Measurements from ENCODE around the gene NAA40. TPM values are rescaled to one million over a fixed set of nuclear protein-coding genes. Genes with fewer than 3 reads are reported as not detected.

NAA40 gene
- polyA plus RNA-seq, 1 experiment = 17.4 TPM

- ChIA-PET CTCF (interaction anchor here (0.6 to 4.5 kb wide), 8 partner anchors 11 to 302 kb away, joined by 3 to 154 read pairs (median 4); no protein-coding TSS in a partner anchor), POLR2A (no interaction called here)
- Histone ChIP-seq H3K4me3 (ENCODE audit: low read depth, low read length) (no peak overlapping the region), H3K27ac (ENCODE audit: low read depth, low read length) (no peak overlapping the region), H3K27me3 (ENCODE audit: control insufficient read depth, insufficient read depth, low read length) (no peaks in the 10 kb centered on the region), H3K9me3 (ENCODE audit: control insufficient read depth, insufficient read depth, low read length) (no peaks in the 10 kb centered on the region; the same call in 1 of the 2 replicates)
- no peak for TF ChIP-seq CTCF (IDR thresholded peaks at IDR 0.05; ENCODE audit: low read depth, low read length)
- DNase-seq (ENCODE audit: low read depth, low spot score) = no peak
Observed at GRCh38 chr11:64001484-64002420, 63.0 kb downstream of the NAA40 start.

- CTCF ChIA-PET = interaction anchor here (1.3 kb wide), 1 partner anchor 144 kb away, joined by 6 read pairs; no protein-coding TSS in a partner anchor
- POLR2A ChIA-PET = no interaction called here
- Histone ChIP-seq H3K4me3 (ENCODE audit: low read depth, low read length) (no peak overlapping the region), H3K27ac (ENCODE audit: low read depth, low read length) (no peak overlapping the region), H3K27me3 (ENCODE audit: control insufficient read depth, insufficient read depth, low read length) (no peaks in the 10 kb centered on the region), H3K9me3 (ENCODE audit: control insufficient read depth, insufficient read depth, low read length) (no peaks in the 10 kb centered on the region; the same call in 1 of the 2 replicates)
- DNase-seq (ENCODE audit: low read depth, low spot score) = no peak
- TF ChIP-seq CTCF (IDR thresholded peaks at IDR 0.05; ENCODE audit: low read depth, low read length) = no peak
Observed at GRCh38 chr11:64003807-64004589, 65.2 kb downstream of the NAA40 start.

GRCh38 chr11:64004590-64004984 is 65.8 kb downstream of the NAA40 start:
- no peaks in the 10 kb centered on the region for H3K27me3 ChIP-seq (ENCODE audit: control insufficient read depth, insufficient read depth, low read length)
- no peak overlapping the region for H3K4me3 ChIP-seq (ENCODE audit: low read depth, low read length)
- no peak for DNase-seq (ENCODE audit: low read depth, low spot score)
- peaks cover 5% of the 10 kb centered on the region; the same call in 1 of the 2 replicates for H3K9me3 ChIP-seq (ENCODE audit: control insufficient read depth, insufficient read depth, low read length)
- no peak for TF ChIP-seq CTCF (IDR thresholded peaks at IDR 0.05; ENCODE audit: low read depth, low read length)
- ChIA-PET POLR2A (no interaction called here), CTCF (interaction anchor here (1.3 to 1.8 kb wide), 2 partner anchors 143 to 145 kb away, joined by 5 to 6 read pairs; no protein-coding TSS in a partner anchor)
- H3K27ac ChIP-seq (ENCODE audit: low read depth, low read length) = no peak overlapping the region

- no peak overlapping the region for H3K27ac ChIP-seq (ENCODE audit: low read depth, low read length)
- ChIA-PET CTCF (interaction anchor here (1.1 to 1.8 kb wide), 4 partner anchors 144 to 179 kb away, joined by 4 to 7 read pairs (median 5); no protein-coding TSS in a partner anchor), POLR2A (no interaction called here)
- peaks cover 16% of the 10 kb centered on the region for H3K9me3 ChIP-seq (ENCODE audit: control insufficient read depth, insufficient read depth, low read length)
- TF ChIP-seq CTCF (IDR thresholded peaks at IDR 0.05; ENCODE audit: low read depth, low read length) = no peak
- DNase-seq (ENCODE audit: low read depth, low spot score) = no peak
- H3K4me3 ChIP-seq (ENCODE audit: low read depth, low read length) = no peak overlapping the region
- no peaks in the 10 kb centered on the region for H3K27me3 ChIP-seq (ENCODE audit: control insufficient read depth, insufficient read depth, low read length)
Observed at GRCh38 chr11:64005691-64006090, 66.9 kb downstream of the NAA40 start.

All from AG04450 (cell line).